ENCODE data around the gene ARID1B. TPM values are rescaled to one million over a fixed set of nuclear protein-coding genes. Genes with fewer than 3 reads are reported as not detected.

ARID1B gene
- total RNA-seq, 1 experiment from 2014 or later, result 86.3 TPM

GRCh38 chr6:157058574-157058973 is 281.4 kb downstream of the ARID1B start:
- no peaks in the 10 kb centered on the region for H3K27me3 ChIP-seq (replicated peaks; ENCODE audit: insufficient read depth, low read depth, low read length, poor library complexity)

DNA sequence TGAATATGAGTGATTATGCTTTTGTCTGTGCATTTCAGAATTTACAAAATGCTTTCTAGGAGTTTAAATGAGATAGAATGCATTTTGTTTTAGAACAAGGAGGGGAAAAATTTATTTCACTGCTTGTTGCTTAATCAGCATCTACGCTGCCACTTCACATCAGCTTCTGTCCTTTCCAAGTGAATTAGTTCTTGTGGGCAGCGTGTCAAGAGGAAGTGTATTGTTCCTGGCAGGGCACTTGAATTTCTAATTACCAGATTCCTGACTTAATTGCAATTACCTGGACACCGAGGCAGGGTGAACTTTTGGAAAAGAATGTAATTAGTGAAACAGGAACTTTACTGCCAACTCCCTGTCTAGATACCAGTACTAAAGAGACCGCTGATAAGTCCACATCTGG is 282.6 kb downstream of the ARID1B start:
- Histone ChIP-seq H3K36me3 (ENCODE audit: insufficient read depth, low read length, poor library complexity, severe bottlenecking) (no peaks in the 10 kb centered on the region), H3K27ac (ENCODE audit: low read depth, low read length, poor library complexity, severe bottlenecking) (no peak overlapping the region), H3K27me3 (replicated peaks; ENCODE audit: insufficient read depth, low read depth, low read length, poor library complexity) (no peaks in the 10 kb centered on the region), H3K4me1 (ENCODE audit: insufficient read depth, low read length, poor library complexity, severe bottlenecking) (peaks cover 23% of the 10 kb centered on the region), H3K4me3 (ENCODE audit: low read depth, low read length, poor library complexity, severe bottlenecking) (no peak overlapping the region), H3K9me3 (ENCODE audit: low read depth, low read length, poor library complexity, severe bottlenecking) (no peaks in the 10 kb centered on the region)
- intact Hi-C loops (cut with micrococcal nuclease; ENCODE audit: unreplicated experiment), result no loop called here
- POLR2A ChIA-PET (ENCODE audit: low non-redundant PET), result no interaction called here
- CTCF ChIA-PET, result no interaction called here
- DNase-seq (ENCODE audit: low spot score), result no peak
- no TSS peak for BruUV-seq (replicated peaks)
- no peak for TF ChIP-seq CTCF (conservative IDR thresholded peaks at IDR 0.05; ENCODE audit: low read depth, low read length)
- TF ChIP-seq EZH2 (IDR thresholded peaks at IDR 0.05; ENCODE audit: borderline replicate concordance, low read depth, low read length, poor library complexity, severe bottlenecking), result no peak

More at GRCh38 chr6:157058574-157058973, 281.4 kb downstream of the ARID1B start:
- H3K4me3 ChIP-seq (ENCODE audit: low read depth, low read length, poor library complexity, severe bottlenecking), result no peak overlapping the region
- intact Hi-C loops (cut with micrococcal nuclease; ENCODE audit: unreplicated experiment), result no loop called here
- H3K36me3 ChIP-seq (ENCODE audit: insufficient read depth, low read length, poor library complexity, severe bottlenecking), result no peaks in the 10 kb centered on the region
- TF ChIP-seq EZH2 (IDR thresholded peaks at IDR 0.05; ENCODE audit: borderline replicate concordance, low read depth, low read length, poor library complexity, severe bottlenecking) (no peak), CTCF (conservative IDR thresholded peaks at IDR 0.05; ENCODE audit: low read depth, low read length) (no peak)
- BruUV-seq (replicated peaks), result no TSS peak
- ChIA-PET POLR2A (ENCODE audit: low non-redundant PET) (interaction anchor here (1.0 kb wide), 1 partner anchor 12 kb away, joined by 3 read pairs; no protein-coding TSS in a partner anchor), CTCF (no interaction called here)
- H3K9me3 ChIP-seq (ENCODE audit: low read depth, low read length, poor library complexity, severe bottlenecking), result no peaks in the 10 kb centered on the region
- H3K4me1 ChIP-seq (ENCODE audit: insufficient read depth, low read length, poor library complexity, severe bottlenecking), result peaks cover 23% of the 10 kb centered on the region
- DNase-seq (ENCODE audit: low spot score), result no peak
- H3K27ac ChIP-seq (ENCODE audit: low read depth, low read length, poor library complexity, severe bottlenecking), result no peak overlapping the region

- H3K4me3 ChIP-seq (ENCODE audit: low read depth, low read length, poor library complexity, severe bottlenecking), result no peak overlapping the region
- ChIA-PET POLR2A (ENCODE audit: low non-redundant PET) (no interaction called here), CTCF (no interaction called here)
- intact Hi-C loops (cut with micrococcal nuclease; ENCODE audit: unreplicated experiment), result no loop called here
- no TSS peak for BruUV-seq (replicated peaks)
- peak; percentile 70 for DNase-seq (ENCODE audit: low spot score)
- H3K36me3 ChIP-seq (ENCODE audit: insufficient read depth, low read length, poor library complexity, severe bottlenecking), result no peaks in the 10 kb centered on the region
- no peaks in the 10 kb centered on the region for H3K27me3 ChIP-seq (replicated peaks; ENCODE audit: insufficient read depth, low read depth, low read length, poor library complexity)
- no peaks in the 10 kb centered on the region for H3K9me3 ChIP-seq (ENCODE audit: low read depth, low read length, poor library complexity, severe bottlenecking)
- H3K27ac ChIP-seq (ENCODE audit: low read depth, low read length, poor library complexity, severe bottlenecking), result no peak overlapping the region
- peaks cover 23% of the 10 kb centered on the region for H3K4me1 ChIP-seq (ENCODE audit: insufficient read depth, low read length, poor library complexity, severe bottlenecking)
- TF ChIP-seq EZH2 (IDR thresholded peaks at IDR 0.05; ENCODE audit: borderline replicate concordance, low read depth, low read length, poor library complexity, severe bottlenecking) (no peak), CTCF (conservative IDR thresholded peaks at IDR 0.05; ENCODE audit: low read depth, low read length) (no peak)
Measured at GRCh38 chr6:157060440-157060952, 283.3 kb downstream of the ARID1B start.
